ENCODE results near the gene SH3GL3.

Gene SH3GL3

DNA sequence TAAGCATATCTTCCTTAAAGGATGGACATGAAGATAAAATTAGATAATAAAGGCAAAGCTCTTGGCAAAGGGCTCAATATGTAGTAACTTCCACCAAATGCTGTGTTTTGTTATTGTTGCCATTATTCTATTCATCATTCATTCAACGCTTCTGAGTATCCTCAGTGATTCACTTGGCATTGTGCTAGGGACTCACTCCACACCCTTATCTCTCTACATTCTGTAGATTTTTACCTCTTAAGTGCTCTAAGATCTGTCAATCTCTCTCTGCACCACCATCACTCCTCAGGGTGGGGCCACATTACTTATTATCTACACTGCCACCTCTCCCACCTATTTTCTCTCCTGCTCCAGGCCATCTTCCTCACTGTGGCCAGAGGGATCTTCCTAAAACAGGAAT is 51.2 kb downstream of the SH3GL3 start:
- DNase-seq (ENCODE audit: low spot score in 2 of 2) = no peak
- in situ Hi-C loops (cut with MboI; ENCODE audit: low sequenced_read_pairs) = no loop called here
- Histone ChIP-seq H3K36me3 (replicated peaks) (no peaks in the 10 kb centered on the region), H3K9me3 (peaks cover 6% of the 10 kb centered on the region; the same call in 1 of the 2 replicates), H3K4me3 (no peak overlapping the region), H3K4me1 (peaks cover 3% of the 10 kb centered on the region), H3K27me3 (ENCODE audit: low read depth) (no peaks in the 10 kb centered on the region)

DNA sequence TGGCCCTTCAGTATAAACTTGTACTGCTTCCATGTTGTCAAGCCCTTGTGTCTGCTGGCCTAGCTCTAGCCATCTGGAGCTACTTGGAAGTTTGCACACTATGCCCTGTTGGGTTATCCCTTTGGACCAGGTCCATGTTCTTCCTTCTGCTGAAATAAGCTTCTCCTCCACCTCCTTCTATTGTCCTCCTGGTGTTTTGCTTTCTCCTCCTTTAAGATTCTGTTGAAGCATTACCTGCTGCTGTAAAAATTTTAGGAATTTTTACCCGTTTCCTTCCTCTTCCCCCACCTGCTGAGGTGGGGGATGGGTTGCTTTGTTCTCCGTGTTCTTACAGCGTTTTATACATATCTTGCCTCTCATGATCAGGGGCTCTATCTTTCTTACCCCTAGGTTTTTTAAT is 51.7 kb downstream of the SH3GL3 start:
- Histone ChIP-seq H3K9me3 (peaks cover 6% of the 10 kb centered on the region; the same call in 1 of the 2 replicates), H3K27me3 (ENCODE audit: low read depth) (no peaks in the 10 kb centered on the region), H3K4me1 (peaks cover 7% of the 10 kb centered on the region), H3K36me3 (replicated peaks) (no peaks in the 10 kb centered on the region), H3K4me3 (no peak overlapping the region)
- in situ Hi-C loops (cut with MboI; ENCODE audit: low sequenced_read_pairs) = no loop called here
- DNase-seq (ENCODE audit: low spot score in 2 of 2) = no peak

DNA sequence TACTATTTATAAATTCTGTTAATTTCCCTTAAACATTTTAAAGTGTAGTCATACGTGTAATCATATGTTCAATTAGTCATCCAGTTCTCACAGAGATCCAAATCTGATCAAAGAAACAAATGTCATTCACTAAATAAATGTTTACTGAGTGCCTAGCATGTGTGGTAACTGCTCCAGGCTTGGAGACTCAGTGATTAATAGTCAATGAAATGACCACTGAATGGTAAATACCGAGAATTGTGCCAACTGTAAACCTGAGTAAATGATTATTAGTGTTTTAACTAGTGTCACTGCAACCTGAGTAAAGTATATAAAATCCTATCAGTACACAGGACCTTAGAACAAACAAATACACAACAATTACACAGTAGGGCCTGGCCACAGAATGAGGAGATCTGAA is 52.3 kb downstream of the SH3GL3 start:
- Histone ChIP-seq H3K4me3 (no peak overlapping the region), H3K9me3 (peaks cover 6% of the 10 kb centered on the region; the same call in 1 of the 2 replicates), H3K27me3 (ENCODE audit: low read depth) (no peaks in the 10 kb centered on the region), H3K4me1 (peaks cover 9% of the 10 kb centered on the region), H3K36me3 (replicated peaks) (no peaks in the 10 kb centered on the region)
- in situ Hi-C loops (cut with MboI; ENCODE audit: low sequenced_read_pairs) = no loop called here
- DNase-seq (ENCODE audit: low spot score in 2 of 2) = no peak

DNA sequence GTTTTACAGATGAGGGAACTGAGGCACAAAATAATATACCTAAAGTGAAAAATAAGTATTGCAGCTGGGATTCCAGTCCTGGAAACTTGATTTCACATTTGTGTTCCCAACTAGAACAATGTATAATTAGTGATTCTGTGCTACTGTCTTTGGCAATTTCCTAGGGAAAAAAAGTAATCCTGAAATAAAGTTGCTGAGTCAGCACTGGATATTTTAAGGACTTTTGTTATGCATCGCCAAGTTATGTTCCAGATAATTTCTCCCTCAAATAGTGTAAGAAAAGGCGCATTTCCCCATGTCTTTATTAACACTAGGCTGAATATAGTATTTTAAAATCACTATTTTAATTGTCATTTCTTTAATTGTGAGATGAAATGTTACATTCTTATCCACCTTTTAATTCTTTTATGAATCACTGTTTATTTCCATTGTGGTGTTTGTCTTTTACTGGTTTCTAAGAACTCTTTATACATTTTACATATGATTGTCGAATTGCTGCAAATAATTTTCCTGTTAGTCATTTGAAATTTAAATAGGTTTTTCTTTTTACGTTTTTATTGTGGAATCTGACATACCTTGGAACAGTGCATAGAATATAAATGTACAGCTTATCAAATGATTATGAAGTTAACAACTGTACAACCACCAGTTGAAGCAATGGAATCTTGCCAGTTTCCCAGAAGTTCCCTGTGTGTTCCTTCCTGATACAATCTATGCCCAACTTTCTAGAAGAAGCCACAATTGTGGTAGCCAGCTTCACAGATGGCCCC is 56.6 kb downstream of the SH3GL3 start:
- Histone ChIP-seq H3K36me3 (replicated peaks) (no peaks in the 10 kb centered on the region), H3K4me3 (no peak overlapping the region), H3K9me3 (no peaks in the 10 kb centered on the region), H3K27me3 (ENCODE audit: low read depth) (no peaks in the 10 kb centered on the region), H3K4me1 (peaks cover 10% of the 10 kb centered on the region)
- in situ Hi-C loops (cut with MboI; ENCODE audit: low sequenced_read_pairs) = no loop called here
- DNase-seq (ENCODE audit: low spot score in 2 of 2) = no peak

DNA sequence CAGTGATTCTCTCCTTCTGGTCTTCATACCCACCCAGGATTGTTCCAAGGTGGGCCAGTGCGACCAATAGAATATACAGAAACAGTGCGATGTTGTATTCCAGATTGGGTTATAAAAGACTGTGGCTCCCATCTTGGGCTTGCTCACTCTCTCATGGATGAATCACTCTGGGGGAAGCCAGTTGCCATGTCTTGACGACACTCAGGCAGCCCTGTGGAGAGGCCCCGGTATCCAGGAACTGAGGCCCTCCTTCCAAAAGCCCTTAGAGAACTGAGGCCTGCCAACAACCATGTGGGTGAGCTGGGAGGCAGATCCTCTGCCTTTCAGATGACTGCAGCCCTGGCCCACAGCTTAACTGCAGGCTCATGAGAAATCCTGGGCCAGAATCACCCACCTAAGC is 57.2 kb downstream of the SH3GL3 start:
- Histone ChIP-seq H3K36me3 (replicated peaks) (no peaks in the 10 kb centered on the region), H3K4me1 (peaks cover 15% of the 10 kb centered on the region), H3K9me3 (no peaks in the 10 kb centered on the region), H3K4me3 (no peak overlapping the region), H3K27me3 (ENCODE audit: low read depth) (no peaks in the 10 kb centered on the region)
- no peak for DNase-seq (ENCODE audit: low spot score in 2 of 2)
- in situ Hi-C loops (cut with MboI; ENCODE audit: low sequenced_read_pairs) = no loop called here

DNA sequence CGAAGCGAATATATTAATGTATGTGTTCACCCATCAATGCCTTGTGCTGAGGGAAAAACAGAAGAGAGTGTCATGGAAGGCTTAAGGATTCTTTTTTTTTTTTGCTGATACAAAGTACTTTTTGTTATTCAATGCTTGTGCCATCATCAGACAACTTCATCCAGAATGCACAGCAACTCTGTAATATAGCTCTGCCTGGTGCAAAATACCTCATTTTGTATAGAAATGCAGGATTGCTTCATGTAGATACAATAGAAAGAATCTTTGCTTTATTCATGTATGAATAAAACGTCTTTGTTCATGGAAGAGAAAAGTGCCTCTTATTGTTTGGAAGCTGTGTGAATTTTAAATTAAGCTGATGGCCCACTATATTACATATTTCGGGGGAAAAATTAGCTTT is 62.9 kb downstream of the SH3GL3 start:
- Histone ChIP-seq H3K36me3 (replicated peaks) (no peaks in the 10 kb centered on the region), H3K27me3 (ENCODE audit: low read depth) (no peaks in the 10 kb centered on the region), H3K9me3 (no peaks in the 10 kb centered on the region), H3K4me1 (peaks cover 23% of the 10 kb centered on the region), H3K4me3 (no peak overlapping the region)
- peak; percentile 55 to 99 for DNase-seq (ENCODE audit: low spot score in 2 of 2)
- in situ Hi-C loops (cut with MboI; ENCODE audit: low sequenced_read_pairs) = no loop called here

DNA sequence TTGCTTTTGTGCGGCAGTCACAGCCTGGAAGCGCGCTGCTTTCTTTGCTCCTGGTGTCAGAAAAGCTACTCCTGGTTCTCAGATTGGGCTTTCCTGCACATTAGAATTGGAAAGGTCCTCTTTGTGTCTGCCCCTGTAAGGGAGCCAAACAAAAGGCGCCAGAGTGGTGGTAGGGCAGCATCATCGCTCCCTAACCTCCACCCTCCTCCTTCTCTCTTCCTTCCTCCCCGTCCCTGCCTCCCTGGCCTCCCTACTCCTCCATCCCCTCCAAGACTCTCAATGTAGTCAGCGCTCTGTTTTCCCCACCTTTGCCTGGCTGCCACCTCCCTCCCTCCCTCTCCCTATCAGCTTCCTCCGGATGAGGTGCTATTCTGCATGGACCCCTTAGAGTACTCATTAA is 65.3 kb downstream of the SH3GL3 start:
- no peak overlapping the region for H3K4me3 ChIP-seq

DNA sequence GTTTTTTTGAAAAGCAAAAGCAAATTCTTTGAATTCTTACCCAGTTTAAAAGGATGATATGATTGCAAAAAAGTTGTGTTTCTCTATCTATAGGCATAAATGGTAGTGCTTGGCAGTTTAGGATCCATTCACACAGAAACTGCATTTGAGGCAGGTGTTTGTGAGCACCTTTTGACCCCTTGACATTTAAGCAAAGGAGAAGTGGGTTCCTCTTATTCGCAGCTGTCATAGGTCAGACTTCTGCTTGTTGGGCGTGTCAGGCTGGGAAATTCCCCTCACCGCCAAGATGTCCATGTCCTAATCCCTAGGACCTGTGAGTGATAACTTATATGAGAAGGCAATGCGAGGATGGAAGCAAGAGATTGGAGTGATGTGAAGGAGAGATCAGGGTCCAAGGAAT is 67.4 kb downstream of the SH3GL3 start:
- no peaks in the 10 kb centered on the region; the same call in 1 of the 2 replicates for H3K9me3 ChIP-seq
- no peaks in the 10 kb centered on the region for H3K36me3 ChIP-seq (replicated peaks)
- no peaks in the 10 kb centered on the region for H3K27me3 ChIP-seq (ENCODE audit: low read depth)
- no peak overlapping the region for H3K4me3 ChIP-seq
- peak in 1 of 2 experiments; percentile 25 for DNase-seq (ENCODE audit: low spot score in 2 of 2)
- in situ Hi-C loops (cut with MboI; ENCODE audit: low sequenced_read_pairs) = no loop called here
- peaks cover 18% of the 10 kb centered on the region for H3K4me1 ChIP-seq

More for the DNA sequence above, 65.3 kb downstream of the SH3GL3 start:
- Histone ChIP-seq H3K27me3 (ENCODE audit: low read depth) (no peaks in the 10 kb centered on the region), H3K9me3 (no peaks in the 10 kb centered on the region), H3K36me3 (replicated peaks) (no peaks in the 10 kb centered on the region), H3K4me1 (peaks cover 26% of the 10 kb centered on the region)
- no peak for DNase-seq (ENCODE audit: low spot score in 2 of 2)
- in situ Hi-C loops (cut with MboI; ENCODE audit: low sequenced_read_pairs) = no loop called here

DNA sequence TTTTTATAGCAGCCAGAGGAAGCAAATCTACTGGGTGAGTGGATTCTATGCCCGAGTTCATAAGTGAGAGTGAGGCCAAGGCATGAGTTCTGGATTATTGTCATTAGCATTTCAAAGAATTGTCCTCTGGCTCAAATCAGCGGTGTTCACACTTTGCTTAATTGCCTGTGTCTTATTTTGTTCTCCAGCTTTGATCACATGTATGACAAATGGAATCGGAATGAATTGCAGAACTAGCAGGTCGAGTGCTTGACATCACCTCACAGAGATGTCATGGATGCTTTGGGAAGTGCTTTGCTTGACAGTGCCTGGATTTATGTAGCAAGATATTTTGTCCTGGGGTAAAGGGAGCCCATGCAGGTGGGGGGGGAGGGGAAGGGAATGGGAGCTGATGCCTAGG is 68.0 kb downstream of the SH3GL3 start:
- Histone ChIP-seq H3K4me1 (peaks cover 15% of the 10 kb centered on the region), H3K36me3 (replicated peaks) (no peaks in the 10 kb centered on the region), H3K4me3 (no peak overlapping the region), H3K9me3 (no peaks in the 10 kb centered on the region; the same call in 1 of the 2 replicates), H3K27me3 (ENCODE audit: low read depth) (no peaks in the 10 kb centered on the region)
- in situ Hi-C loops (cut with MboI; ENCODE audit: low sequenced_read_pairs) = no loop called here
- peak; percentile 55 to 72 for DNase-seq (ENCODE audit: low spot score in 2 of 2)

DNA sequence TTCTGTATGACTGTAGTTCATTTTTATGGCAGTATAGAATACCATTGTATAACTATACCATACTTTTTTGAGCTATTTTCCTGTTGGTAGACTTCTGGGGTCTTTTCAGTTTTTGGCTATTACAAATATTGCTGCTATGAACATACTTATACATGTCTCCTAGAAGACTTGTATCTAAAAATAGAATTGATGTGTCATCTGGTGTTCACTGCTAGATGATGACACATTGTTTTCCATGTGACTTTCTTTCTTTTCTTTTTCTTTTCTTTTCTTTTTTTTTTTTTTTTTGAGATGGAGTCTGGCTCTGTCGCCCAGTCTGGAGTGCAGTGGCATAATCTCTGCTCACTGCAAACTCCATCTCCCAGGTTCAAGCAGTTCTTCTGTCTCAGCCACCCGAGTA is 69.8 kb downstream of the SH3GL3 start:
- no peak for DNase-seq (ENCODE audit: low spot score in 2 of 2)
- Histone ChIP-seq H3K4me3 (no peak overlapping the region), H3K4me1 (peaks cover 10% of the 10 kb centered on the region), H3K36me3 (replicated peaks) (no peaks in the 10 kb centered on the region), H3K9me3 (no peaks in the 10 kb centered on the region; the same call in 1 of the 2 replicates), H3K27me3 (ENCODE audit: low read depth) (no peaks in the 10 kb centered on the region)
- in situ Hi-C loops (cut with MboI; ENCODE audit: low sequenced_read_pairs) = no loop called here

DNA sequence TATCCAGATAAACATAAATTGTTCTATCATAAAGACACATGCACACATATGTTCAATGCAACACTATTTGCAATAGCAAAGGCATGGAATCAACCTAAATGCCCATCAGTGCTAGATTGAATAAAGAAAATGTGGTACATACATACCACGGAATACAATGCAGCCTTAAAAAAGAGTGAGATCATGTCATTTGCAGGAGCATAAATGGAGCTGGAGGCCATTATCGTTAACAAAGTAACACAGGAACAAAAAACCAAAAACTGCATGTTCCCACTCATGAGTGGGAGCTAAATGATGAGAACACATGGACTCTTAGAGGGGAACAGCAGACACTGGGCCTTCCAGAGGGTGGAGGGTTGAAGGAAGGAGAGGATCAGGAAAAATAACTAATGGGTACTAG is 79.2 kb downstream of the SH3GL3 start:
- Histone ChIP-seq H3K36me3 (replicated peaks) (no peaks in the 10 kb centered on the region), H3K4me3 (no peak overlapping the region), H3K27me3 (ENCODE audit: low read depth) (no peaks in the 10 kb centered on the region), H3K4me1 (no peaks in the 10 kb centered on the region), H3K9me3 (0 out of 2 replicates have a peak, but pooled peaks cover 2% of the 10 kb centered on the region)
- DNase-seq (ENCODE audit: low spot score in 2 of 2) = no peak
- in situ Hi-C loops (cut with MboI; ENCODE audit: low sequenced_read_pairs) = no loop called here

DNA sequence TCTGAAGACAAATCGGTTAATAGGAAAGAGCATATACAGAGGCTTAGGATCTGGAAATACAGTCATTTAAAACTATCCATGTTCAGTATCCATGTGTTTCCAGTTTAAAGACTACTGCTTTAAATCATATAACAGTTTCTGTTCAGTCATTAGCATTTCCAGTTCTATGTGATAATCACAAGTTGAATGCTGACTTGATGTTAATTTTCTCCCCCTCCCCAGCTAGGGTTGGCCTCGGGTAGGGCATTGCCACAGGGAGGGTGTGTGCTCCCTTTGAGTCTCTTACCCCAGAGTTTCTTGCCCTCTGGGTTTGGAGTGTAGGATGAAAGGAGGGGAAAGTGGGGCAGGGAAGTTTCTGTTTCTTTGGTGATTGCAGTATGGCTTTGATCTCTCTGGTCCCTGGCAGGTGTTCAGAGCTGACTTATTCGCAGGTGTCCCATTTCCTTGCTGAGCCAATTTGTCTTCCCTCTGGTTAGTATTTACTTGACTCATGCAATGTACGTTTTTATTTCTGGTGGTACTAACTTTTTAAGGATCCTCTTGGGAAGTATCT is 86.3 kb downstream of the SH3GL3 start:
- H3K9me3 ChIP-seq = no peaks in the 10 kb centered on the region
- H3K4me3 ChIP-seq = no peak overlapping the region
- H3K36me3 ChIP-seq (replicated peaks) = no peaks in the 10 kb centered on the region
- DNase-seq (ENCODE audit: low spot score in 2 of 2) = no peak
- H3K4me1 ChIP-seq = no peaks in the 10 kb centered on the region
- no peaks in the 10 kb centered on the region for H3K27me3 ChIP-seq (ENCODE audit: low read depth)
- in situ Hi-C loops (cut with MboI; ENCODE audit: low sequenced_read_pairs) = no loop called here

DNA sequence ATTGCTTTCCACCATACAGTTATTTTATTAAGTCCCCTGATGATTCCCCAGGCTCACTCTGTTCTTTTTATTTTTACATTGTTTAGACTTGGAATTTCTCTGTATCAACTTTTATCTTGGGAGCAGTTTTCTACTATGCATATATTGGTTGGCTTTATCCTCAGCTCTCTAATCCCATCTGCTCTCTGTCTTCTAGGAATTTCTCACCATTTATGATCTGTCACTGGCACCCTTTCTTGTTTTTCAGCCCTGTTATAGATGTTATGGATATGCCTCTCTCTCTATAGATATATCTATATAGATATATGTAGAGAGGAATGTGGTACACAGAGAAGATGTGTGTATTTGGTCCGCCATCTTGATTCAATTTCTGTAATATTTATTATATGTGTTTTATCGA is 90.5 kb downstream of the SH3GL3 start:
- DNase-seq (ENCODE audit: low spot score in 2 of 2) = no peak
- in situ Hi-C loops (cut with MboI; ENCODE audit: low sequenced_read_pairs) = no loop called here

DNA sequence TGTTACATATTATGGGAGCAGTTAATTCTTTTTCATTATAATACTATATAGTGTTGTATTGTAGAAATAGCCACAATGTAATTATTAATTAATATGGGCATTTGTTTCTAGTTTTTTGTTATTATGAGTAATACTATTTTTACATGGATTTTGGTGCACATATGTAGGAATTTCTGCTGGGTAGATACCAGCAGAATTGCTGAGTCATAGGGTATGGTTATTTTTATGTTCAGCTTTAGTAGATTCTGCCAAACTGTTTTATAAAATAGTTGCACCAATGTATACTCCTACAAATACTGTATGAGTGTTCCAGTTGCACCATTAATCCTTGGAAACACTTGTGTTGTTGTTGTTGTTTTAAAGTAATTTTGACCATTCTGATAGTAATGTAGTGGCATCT is 91.5 kb downstream of the SH3GL3 start:
- H3K9me3 ChIP-seq = no peaks in the 10 kb centered on the region
- H3K4me3 ChIP-seq = no peak overlapping the region
- no peaks in the 10 kb centered on the region for H3K36me3 ChIP-seq (replicated peaks)
- H3K27me3 ChIP-seq (ENCODE audit: low read depth) = no peaks in the 10 kb centered on the region
- H3K4me1 ChIP-seq = no peaks in the 10 kb centered on the region
- no peak for DNase-seq (ENCODE audit: low spot score in 2 of 2)
- in situ Hi-C loops (cut with MboI; ENCODE audit: low sequenced_read_pairs) = no loop called here

More for the DNA sequence above, 90.5 kb downstream of the SH3GL3 start:
- Histone ChIP-seq H3K9me3 (no peaks in the 10 kb centered on the region), H3K4me1 (no peaks in the 10 kb centered on the region), H3K27me3 (ENCODE audit: low read depth) (no peaks in the 10 kb centered on the region), H3K36me3 (replicated peaks) (no peaks in the 10 kb centered on the region), H3K4me3 (no peak overlapping the region)

All from HAP-1 (cell line).